ENCODE results near the gene SRPRB.
"Not testable (repeated sequence)": the region's sequence is repeated elsewhere in the genome, so short reads cannot be mapped to it uniquely, and the experiment has no call there.

SRPRB gene

DNA sequence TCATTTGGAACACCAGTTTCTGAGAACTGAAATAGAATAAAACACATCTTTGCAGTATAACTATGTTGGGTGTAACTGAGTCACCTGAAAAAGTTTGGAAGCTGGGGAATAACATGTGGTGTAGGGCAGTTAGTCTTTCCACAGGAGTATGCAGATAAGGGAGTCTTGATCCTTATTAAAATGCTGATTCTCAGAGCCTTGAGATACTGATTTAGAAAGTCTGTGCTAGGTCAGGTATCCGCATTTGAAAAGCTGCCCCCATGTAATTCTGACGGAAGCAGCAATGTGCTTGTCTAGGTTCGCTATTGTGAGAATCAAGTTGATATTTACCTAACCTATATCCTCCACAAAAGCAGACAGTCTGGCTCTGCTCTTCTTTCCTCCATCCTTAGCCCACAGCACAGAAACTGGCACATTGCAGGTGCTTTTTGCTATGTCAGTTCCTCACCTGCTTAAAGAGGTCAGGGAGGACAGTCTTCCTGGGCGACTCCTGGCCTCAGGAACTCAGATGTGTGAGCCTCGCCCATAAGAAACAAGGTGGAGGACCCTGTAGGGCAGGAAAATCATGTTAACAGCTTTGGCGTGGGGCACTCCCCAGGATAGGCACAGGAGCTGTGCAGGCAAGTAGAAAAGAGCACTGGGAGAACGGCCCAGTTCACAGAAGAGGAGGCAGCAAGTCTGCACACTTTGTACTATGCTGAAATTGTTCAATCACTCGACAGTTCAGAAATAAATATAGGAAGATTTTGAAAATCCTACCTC, 27.6 kb upstream of the SRPRB start:
- Histone ChIP-seq H3K4me1 (no peaks in the 10 kb centered on the region), H3K4me2 (ENCODE audit: low read length) (no peak overlapping the region), H3K27ac (no peak overlapping the region), H3K4me3 (ENCODE audit: low read depth, low read length) (no peak overlapping the region), H3K27me3 (ENCODE audit: control insufficient read depth, insufficient read depth, low read length) (no peaks in the 10 kb centered on the region), H3K9ac (no peak overlapping the region), H2AFZ (no peak overlapping the region), H3K79me2 (no peaks in the 10 kb centered on the region), H3K9me3 (ENCODE audit: control insufficient read depth, low read length) (no peaks in the 10 kb centered on the region), H3K36me3 (ENCODE audit: control insufficient read depth, insufficient read depth, low read length) (no peaks in the 10 kb centered on the region)
- no peak for TF ChIP-seq CTCF (IDR thresholded peaks at IDR 0.05)

GRCh38 chr3:133779626-133780203, 25.9 kb upstream of the SRPRB start:
- H3K4me2 ChIP-seq (ENCODE audit: low read length) = no peak overlapping the region
- H2AFZ ChIP-seq = no peak overlapping the region
- H3K4me3 ChIP-seq (ENCODE audit: low read depth, low read length) = no peak overlapping the region
- no peaks in the 10 kb centered on the region for H3K4me1 ChIP-seq
- H3K9ac ChIP-seq = no peak overlapping the region
- H3K36me3 ChIP-seq (ENCODE audit: control insufficient read depth, insufficient read depth, low read length) = no peaks in the 10 kb centered on the region
- no peak for TF ChIP-seq CTCF (IDR thresholded peaks at IDR 0.05)
- no peaks in the 10 kb centered on the region for H3K79me2 ChIP-seq
- H3K9me3 ChIP-seq (ENCODE audit: control insufficient read depth, low read length) = no peaks in the 10 kb centered on the region
- H3K27me3 ChIP-seq (ENCODE audit: control insufficient read depth, insufficient read depth, low read length) = no peaks in the 10 kb centered on the region
- no peak overlapping the region for H3K27ac ChIP-seq

GRCh38 chr3:133780756-133781155, 24.9 kb upstream of the SRPRB start:
- not testable (repeated sequence) for H3K4me2 ChIP-seq (ENCODE audit: low read length); H2AFZ ChIP-seq; H3K9ac ChIP-seq; H3K9me3 ChIP-seq (ENCODE audit: control insufficient read depth, low read length); H3K36me3 ChIP-seq (ENCODE audit: control insufficient read depth, insufficient read depth, low read length); H3K4me1 ChIP-seq; H3K79me2 ChIP-seq; H3K27me3 ChIP-seq (ENCODE audit: control insufficient read depth, insufficient read depth, low read length); H3K4me3 ChIP-seq (ENCODE audit: low read depth, low read length); H3K27ac ChIP-seq

DNA sequence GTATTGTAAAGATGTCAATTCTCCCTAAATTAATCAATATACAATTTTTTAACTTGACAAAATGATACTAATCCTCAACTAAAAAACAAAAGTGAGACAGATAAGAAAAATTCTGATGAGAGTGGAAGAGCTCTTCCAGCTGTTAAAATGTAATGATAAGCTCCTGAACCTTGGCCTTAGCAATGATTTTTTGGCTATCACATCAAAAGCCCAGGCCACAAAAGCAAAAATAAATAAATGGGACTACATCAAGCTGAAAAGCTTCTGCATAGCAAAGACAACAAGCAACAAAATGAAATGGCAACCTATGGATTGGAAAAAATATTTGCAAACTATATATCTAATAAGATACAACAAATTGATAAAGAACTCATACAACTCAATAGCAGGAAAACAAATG, 24.0 kb upstream of the SRPRB start:
- Histone ChIP-seq H2AFZ (no peak overlapping the region), H3K36me3 (ENCODE audit: control insufficient read depth, insufficient read depth, low read length) (no peaks in the 10 kb centered on the region), H3K9ac (no peak overlapping the region), H3K9me3 (ENCODE audit: control insufficient read depth, low read length) (no peaks in the 10 kb centered on the region), H3K27ac (no peak overlapping the region), H3K4me1 (no peaks in the 10 kb centered on the region), H3K79me2 (no peaks in the 10 kb centered on the region), H3K4me3 (ENCODE audit: low read depth, low read length) (no peak overlapping the region), H3K27me3 (ENCODE audit: control insufficient read depth, insufficient read depth, low read length) (no peaks in the 10 kb centered on the region), H3K4me2 (ENCODE audit: low read length) (no peak overlapping the region)
- no peak for TF ChIP-seq CTCF (IDR thresholded peaks at IDR 0.05)

DNA sequence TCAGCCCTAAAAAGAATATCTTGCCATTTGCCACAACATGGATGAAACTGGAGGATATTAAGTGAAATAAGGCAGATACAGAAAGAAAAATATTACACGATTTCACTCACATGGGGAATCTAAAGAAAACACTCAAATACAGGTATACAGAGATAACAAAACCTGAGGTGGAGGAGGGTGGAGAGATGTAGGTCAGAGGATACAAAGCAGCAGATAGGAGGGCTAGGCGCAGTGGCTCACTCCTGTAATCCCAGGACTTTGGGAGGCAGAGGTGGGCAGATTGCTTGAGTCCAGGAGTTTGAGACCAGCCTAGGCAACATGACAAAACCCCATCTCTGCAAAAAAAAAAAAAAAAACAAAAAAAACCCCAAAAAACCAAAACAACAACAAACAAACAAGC, 23.2 kb upstream of the SRPRB start:
- Histone ChIP-seq H3K79me2 (no peaks in the 10 kb centered on the region), H3K27ac (no peak overlapping the region), H3K9ac (no peak overlapping the region), H3K4me2 (ENCODE audit: low read length) (no peak overlapping the region), H3K27me3 (ENCODE audit: control insufficient read depth, insufficient read depth, low read length) (no peaks in the 10 kb centered on the region), H3K9me3 (ENCODE audit: control insufficient read depth, low read length) (no peaks in the 10 kb centered on the region), H2AFZ (no peak overlapping the region), H3K4me3 (ENCODE audit: low read depth, low read length) (no peak overlapping the region), H3K36me3 (ENCODE audit: control insufficient read depth, insufficient read depth, low read length) (no peaks in the 10 kb centered on the region), H3K4me1 (no peaks in the 10 kb centered on the region)
- TF ChIP-seq CTCF (IDR thresholded peaks at IDR 0.05) = no peak
